Amniotic epithelial cell (primary cell): Measurements from ENCODE around the gene TSPAN12.
"Not testable (repeated sequence)": the region's sequence is repeated elsewhere in the genome, so short reads cannot be mapped to it uniquely, and the experiment has no call there.

ENCODE experiments used
- DNase-seq: peaks from one replicate; pipeline ENCODE4 v3.0.0-alpha.2; 2010; ENCODE audit warnings: low read depth

TSPAN12 gene

DNA sequence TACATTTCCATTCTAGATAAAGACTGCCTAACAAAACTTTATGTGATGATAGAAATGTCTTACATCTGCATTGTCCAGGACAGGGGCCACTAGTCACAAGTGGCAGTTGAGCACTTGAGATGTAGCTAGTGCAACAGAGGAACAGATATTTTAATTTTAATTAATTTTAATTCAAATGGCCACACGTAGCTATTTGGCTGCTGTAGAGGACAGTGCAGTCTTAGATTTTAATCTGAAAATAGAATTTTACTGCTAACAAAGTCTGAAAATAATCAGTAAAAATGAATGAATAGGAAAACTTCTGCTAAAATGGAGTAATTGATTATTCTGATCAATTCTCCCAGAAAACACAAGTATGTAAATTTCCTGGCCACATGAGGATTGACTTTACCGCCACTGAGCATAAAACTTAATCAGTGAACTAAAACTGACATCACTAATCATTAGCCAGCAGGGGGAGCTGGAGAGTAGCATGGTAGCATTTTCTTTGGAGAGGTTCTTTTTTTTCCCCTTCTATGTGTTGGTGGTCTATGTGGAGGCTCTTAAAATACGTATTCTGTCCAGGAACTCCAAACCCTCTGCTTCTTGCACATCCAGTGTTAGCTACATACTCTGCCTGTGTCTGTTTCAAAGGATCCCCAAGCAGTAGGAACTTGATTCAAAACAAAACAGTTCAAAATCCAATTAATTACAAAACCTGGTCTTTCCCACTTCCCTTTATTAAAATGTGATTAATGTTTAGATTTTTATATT lies 52.1 kb downstream of the TSPAN12 start:
- DNase-seq: peak; percentile 47

DNA sequence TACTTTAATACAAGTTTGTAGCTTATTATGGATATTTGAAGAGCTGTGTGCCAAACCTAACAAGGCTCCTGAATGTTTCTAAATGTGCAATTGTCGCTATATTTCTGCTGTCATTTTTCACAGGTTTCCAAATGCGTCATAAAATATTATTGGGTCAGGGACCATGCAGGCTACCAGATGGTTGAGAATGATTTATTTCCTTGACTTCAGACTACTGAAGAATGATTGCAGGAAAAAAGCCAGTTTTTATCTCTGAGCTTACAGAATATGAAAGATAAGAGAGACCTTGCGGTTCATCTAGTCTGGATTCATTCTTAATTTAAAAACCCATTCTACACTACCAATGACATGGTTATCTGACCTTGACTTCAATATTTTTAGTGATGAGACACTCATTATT lies 55.2 kb downstream of the TSPAN12 start:
- peak; percentile 65 for DNase-seq

DNA sequence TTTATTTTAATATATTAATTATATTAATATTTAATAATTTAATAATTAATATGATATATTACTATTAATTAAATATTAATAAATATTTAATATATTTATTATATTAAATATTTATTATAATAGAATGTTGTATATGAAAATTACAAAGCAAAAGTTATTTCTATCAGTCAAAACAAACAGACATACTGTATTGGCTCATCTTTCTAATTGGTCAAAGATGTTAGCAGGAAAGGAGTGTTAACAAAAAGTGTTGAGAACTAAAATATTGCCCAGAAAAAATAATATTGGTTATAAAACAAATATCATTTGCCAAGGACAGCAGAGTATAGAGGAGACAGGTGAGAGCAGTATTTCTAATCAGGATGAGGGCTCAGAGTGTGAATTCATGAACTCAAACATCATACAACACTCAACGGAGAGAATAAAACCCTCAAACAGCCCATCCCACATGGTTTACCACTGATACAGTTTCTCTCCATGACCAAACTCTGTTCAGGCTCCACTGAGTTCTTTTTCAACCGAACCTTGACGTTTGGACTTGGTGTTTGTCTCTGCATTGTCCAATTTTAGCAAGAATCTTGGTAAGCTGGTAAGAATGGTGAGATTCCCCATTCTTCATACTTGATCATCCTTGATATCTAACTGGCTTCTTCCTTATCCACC lies 58.0 kb downstream of the TSPAN12 start:
- no peak for DNase-seq

DNA sequence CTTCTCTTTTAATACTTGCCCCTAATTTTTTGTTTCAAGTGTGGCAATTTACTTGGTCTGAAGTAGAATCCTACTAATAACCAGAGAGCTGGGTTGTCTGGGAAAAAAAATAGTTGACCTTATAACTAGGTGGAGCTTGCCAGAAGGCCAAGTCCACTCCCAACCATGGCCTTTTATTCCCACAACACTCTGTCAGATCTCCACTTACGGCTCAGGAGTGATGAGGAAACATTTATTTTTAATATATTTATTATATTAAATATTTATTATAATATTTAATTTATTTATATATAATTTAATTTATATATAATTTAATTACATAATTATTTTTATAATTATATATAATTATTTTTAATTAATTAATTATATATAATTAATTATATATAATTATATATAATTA lies 58.8 kb downstream of the TSPAN12 start:
- DNase-seq: no peak

DNA sequence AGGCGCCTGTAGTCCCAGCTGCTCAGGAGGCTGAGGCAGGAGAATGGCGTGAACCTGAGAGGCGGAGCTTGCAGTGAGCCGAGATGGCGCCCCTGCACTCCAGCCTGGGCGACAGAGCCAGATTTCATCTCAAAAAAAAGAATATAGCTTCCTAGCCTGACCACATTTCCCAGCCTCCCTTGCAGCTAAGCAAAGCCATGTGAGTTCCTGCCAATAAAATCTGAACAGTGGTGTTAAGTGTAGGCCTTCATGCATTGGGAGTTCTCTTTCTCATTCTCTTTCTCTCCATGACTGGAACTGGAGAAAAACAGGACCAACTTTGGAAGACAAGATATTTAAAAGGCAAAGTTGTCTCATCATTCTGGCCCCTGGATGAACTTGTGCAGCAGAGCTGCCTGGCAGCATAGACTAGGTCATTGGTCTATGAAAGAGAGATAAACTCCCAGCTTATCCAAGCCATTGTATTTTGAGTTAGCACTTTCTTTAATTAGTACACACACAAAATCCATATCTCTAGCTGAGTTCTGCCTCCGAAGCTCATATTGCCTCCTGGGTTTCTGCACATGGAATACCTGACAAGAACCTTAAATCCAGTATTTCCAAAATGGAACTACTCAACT lies 60.8 kb downstream of the TSPAN12 start:
- no peak for DNase-seq

DNA sequence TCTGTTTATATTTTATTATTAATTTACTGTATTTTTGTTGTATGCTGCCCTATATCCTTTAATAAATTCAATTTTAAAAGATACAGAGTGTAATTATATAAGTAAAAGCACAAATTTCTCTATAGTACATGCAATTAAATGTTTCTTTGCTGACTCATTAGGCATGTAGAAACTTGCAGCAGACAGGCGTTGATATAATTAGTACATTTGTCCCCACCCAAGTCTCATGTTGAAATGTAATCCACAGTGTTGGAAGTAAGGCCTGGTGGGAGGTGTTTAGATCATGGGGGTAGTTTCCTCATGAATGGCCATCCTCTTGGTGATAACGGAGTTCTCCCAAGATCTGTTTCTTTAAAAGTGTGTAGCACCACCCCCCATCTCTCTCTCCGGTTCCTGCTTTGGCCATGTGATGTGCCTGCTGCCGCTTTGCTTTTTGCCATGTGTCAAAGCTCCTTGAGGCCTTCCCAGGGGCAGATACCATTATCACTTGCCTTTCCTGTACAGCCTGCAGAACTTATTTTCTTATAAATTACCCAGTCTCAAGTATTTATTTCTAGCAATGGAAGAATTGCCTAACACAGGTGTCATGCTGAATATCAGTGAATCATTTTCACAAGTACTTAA lies 63.7 kb downstream of the TSPAN12 start:
- no peak for DNase-seq

DNA sequence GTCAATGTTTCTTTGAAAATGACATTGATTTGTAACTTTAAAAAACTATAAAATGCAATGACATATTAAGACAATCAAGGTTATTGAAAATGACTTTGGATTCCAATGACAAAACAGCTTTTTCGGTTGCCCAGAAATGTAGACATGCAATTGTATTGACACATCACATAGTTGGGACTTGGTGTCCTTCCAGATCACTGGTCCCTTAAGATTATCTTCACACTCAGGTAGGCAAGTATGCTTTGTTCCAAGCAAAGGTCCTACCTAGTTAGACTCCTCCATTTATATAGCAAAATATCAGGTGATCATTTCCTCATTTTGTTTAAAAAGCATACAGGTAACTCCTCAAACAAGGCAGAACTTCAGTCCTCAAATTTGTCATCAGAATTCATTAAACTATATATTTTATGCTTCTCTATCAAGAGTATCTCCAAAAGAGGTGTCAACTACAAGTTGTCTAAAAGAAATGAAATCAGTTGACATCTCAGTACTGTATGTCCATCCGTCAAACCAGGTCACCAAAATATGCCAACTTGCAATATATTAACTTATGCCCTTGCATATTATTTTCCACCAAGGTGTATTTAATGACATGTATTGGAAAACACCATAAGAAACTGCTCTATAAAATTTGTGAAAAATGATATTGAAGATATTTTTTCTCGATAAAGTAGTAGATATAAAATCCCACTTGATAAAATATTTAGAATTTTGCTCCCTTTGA lies 64.6 kb downstream of the TSPAN12 start:
- no peak for DNase-seq

DNA sequence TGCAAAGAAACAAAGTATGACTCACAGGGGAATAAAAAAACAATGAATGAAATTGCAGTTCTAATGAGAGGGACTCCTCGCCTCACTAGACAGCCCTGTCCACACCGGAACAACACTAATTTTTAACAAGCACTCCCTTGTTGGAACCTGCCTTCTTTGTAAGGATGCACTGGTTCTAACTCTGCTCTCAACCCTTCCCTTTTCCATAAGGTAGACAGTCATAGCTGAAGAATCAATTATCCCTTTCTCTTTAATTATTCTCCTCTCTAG lies 65.1 kb downstream of the TSPAN12 start:
- no peak for DNase-seq

DNA sequence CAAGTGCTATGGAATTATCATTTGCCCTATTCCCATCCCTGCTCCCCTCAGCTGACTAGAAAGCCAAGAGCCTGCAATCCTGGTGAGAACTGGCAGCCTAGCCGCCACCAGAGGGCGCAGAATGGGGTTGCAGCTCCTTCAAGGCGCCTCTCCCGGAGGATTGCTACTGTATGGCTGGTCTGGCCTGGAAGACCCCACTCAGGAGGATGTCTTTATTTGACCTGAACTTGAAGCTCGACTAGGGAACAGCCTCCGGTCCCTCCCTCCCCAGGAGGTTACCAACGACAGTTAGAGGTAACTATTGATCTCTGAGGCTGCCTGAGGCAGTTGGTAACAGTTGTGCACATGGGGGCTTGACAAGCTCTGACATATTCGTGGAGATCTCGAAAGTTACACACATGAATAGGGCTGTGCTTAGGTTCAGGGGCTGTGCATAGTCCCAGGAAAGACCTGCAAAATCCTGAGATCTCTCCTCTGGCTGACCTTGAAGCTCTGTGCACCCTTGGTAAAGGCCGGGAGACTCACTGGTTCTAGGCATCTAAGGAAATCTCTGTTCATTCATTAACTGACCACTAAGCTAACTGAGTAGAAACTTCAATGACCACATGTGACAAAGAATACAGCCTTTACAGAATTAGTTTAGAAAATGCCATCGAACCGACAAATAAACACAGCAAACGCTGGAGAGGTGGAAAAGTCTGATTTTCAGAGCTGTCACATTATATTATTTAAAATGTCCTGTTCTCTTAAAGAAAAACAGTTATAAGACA lies 65.7 kb downstream of the TSPAN12 start:
- DNase-seq: peak; percentile 66

DNA sequence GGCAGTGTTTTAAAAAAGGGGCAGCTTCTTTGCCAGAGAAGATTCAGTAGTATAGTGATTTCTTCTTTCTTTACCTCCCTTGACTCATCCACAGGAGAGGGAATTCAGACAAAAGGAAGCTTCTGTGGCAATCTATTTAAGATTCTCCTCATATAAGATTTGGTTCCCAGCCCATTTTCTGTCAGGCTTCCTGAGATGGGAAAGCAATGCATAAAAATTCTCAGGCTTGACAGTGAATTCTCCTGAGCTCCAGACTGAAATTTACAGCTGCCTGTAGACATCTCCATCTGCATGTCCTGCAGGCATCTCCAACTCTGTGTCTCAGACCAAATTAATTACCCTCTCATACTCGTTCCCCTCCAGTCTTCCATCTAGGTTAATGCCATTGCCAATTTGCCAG lies 72.8 kb downstream of the TSPAN12 start:
- no peak for DNase-seq

DNA sequence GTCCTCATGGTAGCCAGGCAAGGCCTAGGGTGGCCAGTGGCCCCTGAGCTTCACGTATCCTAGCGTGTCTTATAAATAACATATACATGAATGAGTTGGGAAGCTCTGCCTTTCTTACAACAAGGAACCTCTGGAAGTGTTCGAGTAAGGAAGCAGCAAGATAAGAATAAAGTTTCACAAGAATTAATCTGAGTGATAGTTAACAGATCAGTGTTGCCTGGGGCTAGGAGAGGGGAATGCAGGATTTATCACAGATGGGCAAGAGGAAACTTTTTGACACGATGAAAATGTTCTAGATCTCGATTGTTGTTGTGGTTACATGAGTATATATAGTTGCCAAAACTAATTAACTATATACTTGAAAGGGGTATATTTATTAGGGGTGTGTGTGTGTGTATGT lies 74.2 kb downstream of the TSPAN12 start:
- peak; percentile 68 for DNase-seq

DNA sequence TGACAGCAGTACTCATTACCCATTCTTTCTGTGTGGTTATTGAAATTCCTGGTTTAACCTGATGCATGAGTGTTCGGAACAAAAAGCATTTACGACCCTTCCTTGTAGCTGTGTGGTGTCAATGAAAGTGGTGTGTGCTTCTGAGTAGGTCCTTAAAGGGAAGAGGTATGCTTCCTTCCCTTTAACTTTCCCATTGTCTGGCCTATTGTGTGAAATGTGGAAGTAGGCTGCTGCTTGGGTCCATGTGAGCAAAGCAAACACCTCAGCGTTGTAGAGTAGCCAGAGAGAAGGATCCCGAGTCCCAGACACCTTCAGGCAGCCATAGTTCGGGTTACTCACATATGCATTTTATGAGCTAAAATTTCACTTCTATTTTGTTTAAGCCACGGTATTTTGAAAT lies 74.7 kb downstream of the TSPAN12 start:
- no peak for DNase-seq

DNA sequence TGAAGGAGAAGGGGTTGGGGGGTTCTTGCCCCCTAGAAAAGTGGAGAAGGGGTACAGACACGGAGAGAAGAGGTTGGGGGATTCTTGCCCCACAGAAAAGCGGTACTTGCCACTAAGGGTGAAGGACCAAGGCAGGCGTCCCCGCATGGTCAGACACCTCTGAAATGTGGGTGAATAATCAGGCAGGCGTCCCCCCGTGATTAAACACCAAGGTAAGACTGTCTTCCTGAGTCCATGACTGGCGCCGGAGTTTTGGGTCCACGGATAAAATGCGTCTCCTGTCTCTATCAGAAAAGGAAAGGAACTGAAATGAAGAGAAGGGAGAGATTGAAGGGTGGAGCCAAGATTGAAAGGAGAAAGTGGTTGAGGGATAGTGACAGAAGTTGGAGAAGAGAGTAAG lies 76.0 kb downstream of the TSPAN12 start:
- not testable (repeated sequence) for DNase-seq

DNA sequence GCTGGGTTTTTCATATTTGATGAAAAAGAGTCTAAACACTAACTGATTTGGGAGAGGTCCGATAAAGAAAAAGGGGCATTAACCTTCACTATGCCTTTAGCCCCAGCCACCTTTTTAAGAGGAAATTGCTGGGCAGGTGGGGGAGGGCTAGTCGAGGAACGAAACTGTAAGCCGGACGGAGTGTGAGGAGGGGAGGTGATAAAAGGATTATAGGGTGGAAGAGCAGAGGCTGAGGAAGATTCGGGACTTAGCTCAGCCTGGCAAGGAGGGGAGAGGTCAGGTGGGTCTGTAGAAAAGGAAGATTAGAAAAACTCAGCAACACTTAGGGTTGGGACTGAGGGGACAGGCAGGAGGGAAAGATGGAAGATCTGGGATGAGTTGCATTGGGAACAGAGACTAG lies 77.0 kb downstream of the TSPAN12 start:
- no peak for DNase-seq

DNA sequence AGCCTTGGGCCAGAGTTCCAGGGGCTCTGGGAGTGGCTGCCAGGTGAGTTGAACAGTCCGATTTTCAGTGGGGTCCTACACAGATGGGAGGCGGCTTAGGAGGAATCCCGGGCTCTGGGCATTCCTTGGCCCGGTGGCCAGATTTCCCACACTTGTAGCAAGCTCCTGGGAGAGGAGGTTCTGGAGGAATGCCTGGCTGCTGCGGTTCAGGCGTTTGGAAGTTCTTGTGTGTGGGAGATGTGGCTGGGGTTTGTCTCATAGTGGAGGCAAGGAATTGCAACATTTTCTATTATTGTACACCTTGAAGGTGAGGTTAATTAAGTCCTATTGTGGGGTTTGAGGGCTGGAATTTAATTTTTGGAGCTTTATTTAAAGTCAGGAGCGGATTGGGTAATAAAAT lies 77.5 kb downstream of the TSPAN12 start:
- peak; percentile 72 for DNase-seq

DNA sequence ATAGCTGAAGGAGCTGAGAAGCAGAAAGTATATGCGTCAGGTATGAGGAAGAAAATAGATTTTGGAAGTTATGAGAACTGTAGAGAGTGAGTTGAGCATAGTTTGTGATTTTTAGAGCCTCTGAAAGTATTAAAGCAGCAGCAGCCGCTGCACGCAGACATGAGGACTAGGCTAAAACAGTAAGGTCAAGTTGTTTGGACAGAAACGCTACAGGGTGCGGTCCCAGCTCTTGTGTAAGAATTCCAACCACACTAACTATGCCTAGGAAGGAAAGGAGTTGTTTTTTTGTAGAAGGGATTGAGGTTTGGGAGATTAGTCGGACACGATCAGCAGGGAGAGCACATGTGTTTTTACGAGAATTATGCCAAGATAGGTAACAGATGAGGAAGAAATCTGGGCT lies 78.9 kb downstream of the TSPAN12 start:
- DNase-seq: peak; percentile 61

DNA sequence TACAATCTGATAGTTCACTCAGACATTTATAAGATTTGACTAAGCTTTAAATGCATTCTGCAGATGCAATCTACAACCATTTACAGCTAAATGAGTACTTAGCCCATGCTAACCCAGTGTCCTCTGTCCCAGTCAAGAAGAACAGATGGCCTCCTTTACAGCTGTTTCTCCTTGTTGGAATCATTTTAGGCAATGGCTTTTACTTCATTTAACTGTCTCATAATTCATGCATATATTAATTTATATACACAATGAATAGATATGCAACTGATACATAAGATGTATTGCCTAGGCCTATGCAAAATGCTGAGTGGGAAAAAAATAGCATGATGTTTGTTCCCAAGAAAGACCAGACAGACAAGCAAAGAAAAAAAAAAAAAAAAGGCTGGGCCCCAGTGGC lies 82.2 kb downstream of the TSPAN12 start:
- DNase-seq: no peak

DNA sequence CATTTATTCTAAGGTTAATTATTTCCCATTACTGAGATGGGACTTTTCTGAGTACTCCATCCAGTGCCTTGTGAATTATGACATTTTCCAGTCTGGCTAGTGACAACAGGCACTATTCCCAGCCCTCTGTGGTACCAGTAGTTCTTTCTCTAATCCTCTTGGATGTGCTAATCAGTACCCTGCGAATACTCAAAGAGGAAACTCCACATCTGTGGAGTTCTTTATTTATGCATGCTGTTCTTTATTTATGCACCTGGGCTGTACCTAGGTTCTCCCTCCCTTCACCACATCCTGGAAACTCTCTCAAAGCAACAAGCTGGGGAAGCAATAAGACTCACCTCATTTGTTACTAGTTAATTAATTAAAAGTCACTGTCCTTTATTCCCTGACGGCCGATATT lies 83.5 kb downstream of the TSPAN12 start:
- no peak for DNase-seq

DNA sequence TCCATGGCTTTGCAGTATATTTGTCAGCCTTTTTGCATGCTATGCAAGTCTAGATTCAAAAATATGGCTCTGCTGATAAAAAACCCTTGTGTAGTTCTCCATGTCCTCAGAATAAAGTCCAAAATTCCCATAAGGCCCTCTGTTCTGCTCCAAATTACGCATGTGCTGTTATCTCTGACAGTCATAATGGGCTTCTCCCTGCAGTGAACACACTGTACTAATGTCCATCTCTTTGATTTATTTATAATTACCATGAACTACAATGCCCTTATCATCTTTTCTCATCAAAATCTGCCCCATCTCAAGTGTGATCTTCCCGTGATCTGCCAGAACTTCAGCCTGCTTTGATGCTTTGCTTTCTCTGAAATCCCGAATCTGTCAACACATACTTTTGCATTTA lies 87.7 kb downstream of the TSPAN12 start:
- DNase-seq: peak; percentile 84

DNA sequence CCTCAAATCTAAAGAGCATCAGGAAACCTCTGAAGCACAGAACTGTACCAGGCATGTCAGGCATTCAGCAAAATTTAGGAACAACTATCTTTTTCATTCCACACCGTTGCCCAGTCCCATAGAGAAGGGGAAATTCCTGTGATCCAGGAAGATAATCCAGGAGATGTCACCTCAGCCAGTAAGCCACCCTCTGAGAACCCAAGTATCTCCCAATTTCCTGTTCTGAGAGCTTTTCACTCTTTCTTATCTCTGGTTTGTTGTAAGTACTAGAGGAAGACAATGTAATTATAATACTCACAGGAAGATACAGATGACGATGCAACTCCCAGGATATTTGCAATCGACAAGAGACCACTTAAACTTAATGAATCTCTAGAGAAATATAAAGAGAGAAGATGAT lies 97.1 kb downstream of the TSPAN12 start:
- DNase-seq: no peak

DNA sequence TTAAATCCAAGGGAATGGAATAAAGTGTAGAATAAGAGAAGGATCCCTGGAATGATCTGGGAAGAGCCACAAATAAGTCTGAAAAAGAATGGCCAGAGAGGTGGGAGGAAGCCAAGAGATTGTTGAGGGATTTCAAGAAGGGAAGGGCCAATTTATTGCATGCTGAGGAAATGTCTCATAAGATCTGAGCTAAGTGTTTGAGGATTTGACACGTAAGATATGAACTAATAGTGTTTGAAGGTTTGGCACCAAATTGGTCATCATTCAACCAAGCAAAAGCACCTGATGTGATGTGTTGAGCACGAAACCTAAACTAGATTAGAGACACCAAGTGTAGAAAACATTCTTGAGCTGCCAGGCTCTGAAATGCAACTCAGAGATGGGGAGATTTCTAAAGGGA lies 97.9 kb downstream of the TSPAN12 start:
- no peak for DNase-seq

DNA sequence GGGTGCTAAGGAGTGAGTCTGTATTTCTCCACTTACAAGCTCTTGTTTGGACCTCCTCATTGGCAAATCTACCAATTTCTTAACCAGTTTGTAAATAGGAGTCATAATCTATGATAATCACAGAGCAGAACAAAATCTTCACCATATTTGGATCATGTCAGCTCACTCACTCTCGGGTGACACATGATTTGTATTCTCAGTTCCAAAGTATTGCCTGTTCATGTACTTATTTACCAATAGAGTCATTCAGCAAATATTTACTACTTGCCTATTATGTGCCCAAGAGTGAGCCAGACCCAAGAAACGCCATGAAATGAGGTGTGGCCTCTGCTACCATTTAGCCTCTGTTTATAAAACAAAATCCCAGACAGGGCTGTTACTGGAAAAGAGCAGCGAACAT lies 114.8 kb downstream of the TSPAN12 start:
- no peak for DNase-seq
